Mesodermal cell (in vitro differentiated cells): ENCODE data around the gene TTC28.
"Not testable (repeated sequence)": the region's sequence is repeated elsewhere in the genome, so short reads cannot be mapped to it uniquely, and the experiment has no call there.

ENCODE experiments used
- H3K27ac ChIP-seq: 2 replicates; pipeline ENCODE4 v1.7.0; 2013; ENCODE audit warnings: mild to moderate bottlenecking, low read depth, low read length, moderate library complexity; ENCODE audit not compliant: severe bottlenecking
- H3K36me3 ChIP-seq: 2 replicates; pipeline ENCODE4 v1.7.1; 2013; ENCODE audit warnings: mild to moderate bottlenecking, low read length, moderate library complexity; ENCODE audit not compliant: control insufficient read depth, insufficient read depth
- H3K4me1 ChIP-seq: one replicate; pipeline ENCODE4 v1.7.1; 2013; ENCODE audit warnings: mild to moderate bottlenecking, low read length; ENCODE audit not compliant: insufficient read depth, control insufficient read depth, poor library complexity, severe bottlenecking
- H3K4me3 ChIP-seq: 2 replicates; pipeline ENCODE4 v1.7.0; 2013; ENCODE audit warnings: low read length, control low read depth, mild to moderate bottlenecking; ENCODE audit not compliant: insufficient read depth, poor library complexity, severe bottlenecking; ENCODE audit errors: extremely low read depth
- H3K9me3 ChIP-seq: 2 replicates; pipeline ENCODE4 v1.7.1; 2013; ENCODE audit warnings: mild to moderate bottlenecking, low read length, moderate library complexity; ENCODE audit not compliant: control insufficient read depth
- WGBS, 2 experiments: methylation state at CpG; one replicate each; pipeline ENCODE4 v1.1.5; 2013; ENCODE audit warnings: missing lambda C conversion rate in 2 of 2; ENCODE audit not compliant: insufficient coverage in 2 of 2; 5-methylcytosine and 5-hydroxymethylcytosine counted together

The TTC28 gene

GRCh38 chr22:28464127-28464526, 215.5 kb downstream of the TTC28 start:
- H3K4me1 ChIP-seq: no peaks in the 10 kb centered on the region
- WGBS, 2 experiments: no CpG with 5 or more reads among the region's 1 CpG

GRCh38 chr22:28463408-28463807, 216.2 kb downstream of the TTC28 start:
- H3K4me3 ChIP-seq, H3K27ac ChIP-seq, H3K4me1 ChIP-seq, H3K36me3 ChIP-seq, H3K9me3 ChIP-seq: not testable (repeated sequence)
- 100% methylated on average over 1 of the region's 1 CpG; no CpG with 5 or more reads in 1 of the 2 experiments for WGBS, 2 experiments

More at GRCh38 chr22:28464127-28464526, 215.5 kb downstream of the TTC28 start:
- no peaks in the 10 kb centered on the region for H3K36me3 ChIP-seq
- H3K4me3 ChIP-seq: no peak overlapping the region
- H3K9me3 ChIP-seq: no peaks in the 10 kb centered on the region
- no peak overlapping the region for H3K27ac ChIP-seq

DNA sequence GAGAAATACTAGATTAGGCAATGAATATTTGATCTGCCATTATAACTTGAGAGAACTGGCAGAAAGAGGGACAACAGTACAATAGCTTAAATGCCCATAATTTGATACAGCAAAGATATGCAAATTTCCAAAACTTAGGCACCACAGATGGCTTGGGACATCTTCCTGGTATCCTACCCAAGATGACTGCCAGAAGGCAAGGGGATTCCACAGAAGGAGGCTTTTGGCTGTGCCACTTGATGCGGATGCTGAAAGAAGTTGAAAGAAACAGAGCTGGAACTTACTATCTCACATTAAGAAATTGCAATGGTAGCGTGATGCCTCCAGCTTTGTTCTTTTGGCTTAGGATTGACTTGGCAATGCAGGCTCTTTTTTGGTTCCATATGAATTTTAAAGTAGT, 216.7 kb downstream of the TTC28 start:
- 100% methylated on average over 1 of the region's 2 CpGs; no CpG with 5 or more reads in 1 of the 2 experiments for WGBS, 2 experiments
- Histone ChIP-seq H3K9me3 (no peaks in the 10 kb centered on the region), H3K4me3 (no peak overlapping the region), H3K36me3 (no peaks in the 10 kb centered on the region), H3K27ac (no peak overlapping the region), H3K4me1 (no peaks in the 10 kb centered on the region)

DNA sequence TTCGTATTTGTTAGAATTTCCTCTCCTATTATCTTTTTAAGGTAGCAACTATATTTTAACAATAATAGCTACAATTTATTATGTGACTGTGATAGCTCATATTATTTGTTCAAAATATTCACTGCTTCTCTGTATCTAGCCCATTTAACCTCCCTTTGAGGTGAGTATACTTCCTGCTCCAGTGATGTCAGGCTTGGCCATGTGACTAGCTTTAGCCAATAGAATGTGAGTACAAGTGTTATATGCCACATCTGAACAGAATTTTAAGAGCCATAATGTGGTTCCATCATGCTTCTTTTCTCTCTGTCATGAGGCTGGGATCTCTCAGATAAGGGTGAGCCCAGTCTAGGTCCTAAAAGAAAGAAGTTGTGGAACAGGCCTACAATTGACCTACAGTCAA, 217.6 kb downstream of the TTC28 start:
- no peaks in the 10 kb centered on the region for H3K9me3 ChIP-seq
- no peaks in the 10 kb centered on the region for H3K36me3 ChIP-seq
- H3K27ac ChIP-seq: no peak overlapping the region
- no peaks in the 10 kb centered on the region for H3K4me1 ChIP-seq
- no peak overlapping the region for H3K4me3 ChIP-seq
- no CpG with 5 or more reads among the region's 1 CpG for WGBS, 2 experiments

DNA sequence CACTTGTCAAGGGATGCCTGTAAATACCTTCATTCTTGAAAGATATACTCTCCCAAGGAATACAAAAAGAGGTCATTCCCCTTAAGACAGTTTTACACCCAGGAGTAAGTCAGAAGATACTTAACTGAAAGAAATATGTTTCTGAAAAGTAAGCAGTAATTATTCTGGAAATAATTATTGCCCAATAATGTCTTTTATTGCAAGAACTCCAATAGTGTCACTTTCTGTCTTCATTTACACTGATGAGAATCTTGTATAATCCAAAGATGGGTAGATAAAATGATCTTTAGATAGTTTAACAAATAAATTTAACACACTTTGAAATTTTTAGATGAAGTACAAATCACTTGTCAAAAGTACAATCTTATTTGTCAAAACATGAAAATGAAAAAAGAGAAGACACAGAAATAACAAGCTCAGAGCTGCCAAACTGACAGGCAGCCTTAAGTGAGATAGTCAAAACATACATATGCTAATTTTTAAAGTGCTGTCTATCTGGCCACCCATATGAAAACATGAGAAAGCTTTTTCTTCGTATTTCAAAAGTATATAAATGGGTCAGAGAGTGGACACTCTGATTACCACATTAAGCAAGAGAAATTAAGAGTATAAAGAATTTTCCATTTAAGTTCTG, 225.1 kb downstream of the TTC28 start:
- Histone ChIP-seq H3K27ac (no peak overlapping the region), H3K4me3 (no peak overlapping the region), H3K9me3 (no peaks in the 10 kb centered on the region), H3K36me3 (no peaks in the 10 kb centered on the region), H3K4me1 (no peaks in the 10 kb centered on the region)
- WGBS, 2 experiments: no CpG with 5 or more reads among the region's 1 CpG

DNA sequence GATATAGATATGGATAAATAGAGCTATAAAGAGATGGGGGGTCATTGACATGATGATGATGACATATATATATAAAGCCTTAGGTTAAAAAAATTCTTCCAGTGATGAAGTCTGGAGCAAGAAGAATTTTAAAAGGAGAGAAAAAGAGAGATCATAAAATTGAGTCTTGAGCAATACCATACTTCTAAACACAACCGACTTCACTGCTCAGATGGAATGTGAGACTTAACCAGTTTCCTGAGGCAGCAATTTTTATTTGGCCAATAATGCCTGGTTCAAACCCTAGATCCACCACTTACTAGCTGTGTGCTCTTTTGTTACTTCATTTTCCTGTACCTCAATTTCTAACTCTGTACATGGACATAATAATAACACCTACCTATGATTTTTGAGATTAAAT, 229.5 kb downstream of the TTC28 start:
- Histone ChIP-seq H3K9me3 (no peaks in the 10 kb centered on the region), H3K27ac (no peak overlapping the region), H3K36me3 (no peaks in the 10 kb centered on the region), H3K4me1 (no peaks in the 10 kb centered on the region), H3K4me3 (no peak overlapping the region)
- WGBS, 2 experiments: 100% methylated on average over 1 of the region's 1 CpG

DNA sequence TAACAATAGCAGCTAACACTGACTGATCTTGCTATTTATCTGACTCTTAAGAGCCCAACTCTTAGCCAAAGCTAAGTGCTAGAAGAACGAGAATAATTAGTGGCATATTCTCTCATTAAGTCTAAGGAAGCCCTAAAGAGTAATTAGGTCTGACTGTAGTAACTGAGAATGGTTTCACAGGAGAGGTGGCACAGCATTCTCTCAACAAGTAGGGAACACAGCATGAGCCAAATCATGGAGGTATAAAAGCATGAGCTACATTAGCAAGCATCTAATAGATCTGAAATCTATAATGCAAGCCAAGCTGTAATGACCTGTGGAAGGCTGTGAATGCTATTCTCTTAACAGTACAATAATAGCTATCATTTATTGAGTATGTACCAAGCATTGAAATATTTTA, 230.6 kb downstream of the TTC28 start:
- WGBS, 2 experiments: 80% methylated on average over 1 of the region's 1 CpG; no CpG with 5 or more reads in 1 of the 2 experiments
- Histone ChIP-seq H3K4me1 (no peaks in the 10 kb centered on the region), H3K36me3 (no peaks in the 10 kb centered on the region), H3K9me3 (no peaks in the 10 kb centered on the region), H3K27ac (no peak overlapping the region), H3K4me3 (no peak overlapping the region)

DNA sequence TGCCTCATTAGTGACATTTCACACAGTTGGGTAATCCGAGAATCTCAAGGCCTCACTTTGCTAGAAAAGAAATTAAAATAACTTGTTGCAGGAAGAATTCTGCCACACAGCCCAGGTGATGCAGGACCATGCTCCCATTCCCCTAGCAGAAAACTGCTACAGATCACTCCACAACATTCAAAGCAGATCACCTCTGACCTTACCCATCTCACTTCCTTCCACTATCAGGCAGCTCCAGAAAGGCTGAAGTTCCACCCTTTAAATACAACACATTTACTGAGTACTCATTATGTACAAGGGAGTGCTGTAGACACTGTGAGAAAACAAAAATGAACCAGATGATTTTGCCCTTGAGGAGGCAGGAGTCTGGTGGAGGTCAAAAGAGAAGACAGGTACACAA, 231.0 kb downstream of the TTC28 start:
- no peaks in the 10 kb centered on the region for H3K36me3 ChIP-seq
- 63% methylated on average over 1 of the region's 1 CpG; no CpG with 5 or more reads in 1 of the 2 experiments for WGBS, 2 experiments

GRCh38 chr22:28444659-28445058, 235.0 kb downstream of the TTC28 start:
- H3K27ac ChIP-seq: no peak overlapping the region
- no peaks in the 10 kb centered on the region for H3K9me3 ChIP-seq
- no peaks in the 10 kb centered on the region for H3K4me1 ChIP-seq
- H3K36me3 ChIP-seq: no peaks in the 10 kb centered on the region
- WGBS, 2 experiments: 90 to 100% methylated on average over 2 of the region's 5 CpGs
- H3K4me3 ChIP-seq: no peak overlapping the region

More for the DNA sequence above, 231.0 kb downstream of the TTC28 start:
- no peaks in the 10 kb centered on the region for H3K4me1 ChIP-seq
- no peak overlapping the region for H3K27ac ChIP-seq
- H3K9me3 ChIP-seq: no peaks in the 10 kb centered on the region
- H3K4me3 ChIP-seq: no peak overlapping the region

DNA sequence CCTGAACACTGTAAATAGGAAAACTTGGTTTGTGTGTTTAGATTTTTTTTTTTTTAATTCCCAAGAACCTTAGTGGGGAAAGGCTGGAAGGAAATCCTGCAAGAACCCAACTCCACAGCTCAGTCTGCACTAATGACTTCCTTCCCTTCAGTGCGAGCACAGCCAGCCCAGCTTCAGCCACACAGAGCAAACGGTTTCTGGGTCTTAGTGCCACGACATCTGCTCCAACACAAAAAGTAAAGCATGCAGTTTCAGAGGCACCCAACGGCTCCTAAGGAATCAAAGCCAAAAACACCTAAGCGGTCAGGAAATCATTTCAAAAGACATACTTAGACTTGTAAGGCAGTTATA, 236.1 kb downstream of the TTC28 start:
- H3K36me3 ChIP-seq: no peaks in the 10 kb centered on the region
- 0% methylated on average over 1 of the region's 5 CpGs for WGBS, 2 experiments
- H3K27ac ChIP-seq: peak overlapping the region; percentile 77
- no peaks in the 10 kb centered on the region for H3K4me1 ChIP-seq
- H3K4me3 ChIP-seq: peak overlapping the region; percentile 53
- no peaks in the 10 kb centered on the region for H3K9me3 ChIP-seq

DNA sequence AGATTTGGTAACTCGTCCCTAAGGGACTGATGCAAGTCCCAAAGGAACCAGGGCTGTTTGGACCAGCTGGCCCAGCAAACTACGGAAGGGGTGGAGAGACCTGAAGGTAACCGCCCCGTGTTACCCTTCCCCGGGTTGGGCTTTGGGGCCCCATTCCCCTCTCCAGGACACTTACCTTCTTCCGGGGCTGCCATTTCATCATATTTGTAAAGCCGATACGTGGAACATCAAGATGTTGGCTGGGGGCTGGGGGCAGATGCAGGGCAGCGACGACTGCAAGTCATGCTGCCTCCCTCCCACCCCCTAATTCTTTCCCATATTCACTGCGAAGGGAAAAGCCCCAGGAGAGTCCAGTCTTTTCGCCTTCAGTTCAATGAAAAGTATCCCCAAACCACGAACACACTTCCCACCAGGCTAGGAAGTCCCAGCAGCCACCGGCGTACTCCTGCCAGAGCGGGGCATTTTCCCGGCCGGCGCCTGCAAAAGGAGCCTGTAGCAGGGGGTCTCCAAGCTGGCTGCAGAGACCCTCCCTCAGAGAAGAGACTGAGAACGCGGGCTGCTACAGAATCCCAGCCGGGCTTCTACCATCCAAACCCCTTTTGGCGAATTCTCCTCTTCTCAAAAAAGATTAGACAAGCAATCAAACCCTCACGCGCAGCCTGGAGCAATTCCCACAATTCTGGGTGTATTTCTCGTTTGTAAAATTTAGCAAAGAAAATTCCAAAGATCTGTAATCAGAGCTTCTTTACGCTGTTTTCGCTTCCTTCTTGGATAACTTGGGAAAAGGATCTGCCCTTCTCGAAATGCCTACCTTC, 236.7 kb downstream of the TTC28 start:
- H3K9me3 ChIP-seq: no peaks in the 10 kb centered on the region
- 0 to 1% methylated on average over 13 to 20 of the region's 29 CpGs for WGBS, 2 experiments
- H3K4me3 ChIP-seq: peak overlapping the region; percentile 53
- H3K36me3 ChIP-seq: no peaks in the 10 kb centered on the region
- no peaks in the 10 kb centered on the region for H3K4me1 ChIP-seq
- peak overlapping the region; percentile 77 for H3K27ac ChIP-seq
